Ascending aorta (tissue), 2 donors: Measurements from ENCODE around the gene HDAC3. TPM values are rescaled to one million over a fixed set of nuclear protein-coding genes. Genes with fewer than 3 reads are reported as not detected.

ENCODE experiments used
- DNase-seq, 2 donors: peaks; one replicate each; pipeline ENCODE4 v3.0.0-alpha.2; 2019; ENCODE audit warnings: low spot score in 2 of 2
- H3K27ac ChIP-seq, 2 donors: fragments of 200-600 bp; sonication (generic); one replicate each; pipeline ENCODE4 v1.5.1; 2016 to 2017; ENCODE audit warnings: mild to moderate bottlenecking in 1 of 2
- H3K27me3 ChIP-seq: fragments of 200-600 bp; sonication (generic); one replicate; pipeline ENCODE4 v1.5.1; 2017
- H3K36me3 ChIP-seq, 2 donors: fragments of 200-600 bp; sonication (generic); one replicate each; pipeline ENCODE4 v1.5.1; 2016
- H3K4me1 ChIP-seq, 2 donors: fragments of 200-600 bp; sonication (generic); one replicate each; pipeline ENCODE4 v1.5.1; 2016 to 2017; ENCODE audit warnings: mild to moderate bottlenecking in 1 of 2
- H3K4me3 ChIP-seq, 2 donors: fragments of 200-600 bp; sonication (generic); one replicate each; pipeline ENCODE4 v1.5.1; 2016 to 2017; ENCODE audit warnings: mild to moderate bottlenecking in 1 of 2
- H3K9me3 ChIP-seq, 2 donors: fragments of 200-600 bp; sonication (generic); one replicate each; pipeline ENCODE4 v1.5.1; 2016
- intact Hi-C: fragments of 100-400 bp; cut with DNase I; formaldehyde crosslinking; loops from one replicate; pipeline ENCODE4 v1.15.1; 2023
- total RNA-seq: library from RNA; depleted of rRNA; stranded (reverse); fragments of >200 nt; gene quantifications from one replicate; pipeline ENCODE4 v1.1.0, GENCODE V29; 2016
- TF ChIP-seq, protein P1 (sequence below), 3 experiments: fragments of 200-600 bp in 2 of 3; fragments of 450-650 bp in 1 of 3; sonication (generic) in 2 of 3; IDR thresholded peaks; one replicate each; pipeline ENCODE4 v1.5.1; 2016 to 2019; ENCODE audit warnings: antibody characterized with exemption in 3 of 3, mild to moderate bottlenecking in 1 of 3, moderate library complexity in 1 of 3

HDAC3 gene
- total RNA-seq, 1 donor from 2014 or later = 43.4 TPM

DNA sequence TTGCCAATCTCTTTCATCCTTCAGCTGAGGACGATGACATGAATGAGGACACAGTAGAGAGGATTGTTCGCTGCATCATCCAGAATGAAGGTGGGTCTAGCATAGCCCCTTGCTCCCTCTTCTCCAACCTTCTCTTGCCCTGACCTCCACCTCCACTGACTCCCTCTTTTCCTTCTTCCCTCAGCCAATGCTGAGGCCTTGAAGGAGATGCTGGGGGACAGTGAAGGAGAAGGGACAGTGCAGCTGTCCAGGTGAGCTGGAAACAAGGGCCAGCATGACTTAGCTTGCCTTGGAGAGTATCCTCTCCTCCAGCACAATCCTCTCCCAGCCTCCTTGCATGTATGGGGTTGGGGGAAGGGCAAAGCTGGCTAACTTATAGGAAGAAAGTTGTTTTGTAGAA is 2.1 kb upstream of the HDAC3 start:
- Histone ChIP-seq H3K9me3 (no peaks in the 10 kb centered on the region), H3K27ac (no peak overlapping the region), H3K36me3 (peaks cover under 1 to 20% of the 10 kb centered on the region in 2 donors), H3K4me1 (peaks cover 10 to 22% of the 10 kb centered on the region in 2 donors), H3K4me3 (no peak overlapping the region), H3K27me3 (no peaks in the 10 kb centered on the region)
- DNase-seq = peak in 1 of 2 donors; percentile 28
- intact Hi-C loops = loop anchor here (5.0 kb wide), 1 partner anchor 46 kb away; no protein-coding TSS in a partner anchor
- TF ChIP-seq, protein P1, sequence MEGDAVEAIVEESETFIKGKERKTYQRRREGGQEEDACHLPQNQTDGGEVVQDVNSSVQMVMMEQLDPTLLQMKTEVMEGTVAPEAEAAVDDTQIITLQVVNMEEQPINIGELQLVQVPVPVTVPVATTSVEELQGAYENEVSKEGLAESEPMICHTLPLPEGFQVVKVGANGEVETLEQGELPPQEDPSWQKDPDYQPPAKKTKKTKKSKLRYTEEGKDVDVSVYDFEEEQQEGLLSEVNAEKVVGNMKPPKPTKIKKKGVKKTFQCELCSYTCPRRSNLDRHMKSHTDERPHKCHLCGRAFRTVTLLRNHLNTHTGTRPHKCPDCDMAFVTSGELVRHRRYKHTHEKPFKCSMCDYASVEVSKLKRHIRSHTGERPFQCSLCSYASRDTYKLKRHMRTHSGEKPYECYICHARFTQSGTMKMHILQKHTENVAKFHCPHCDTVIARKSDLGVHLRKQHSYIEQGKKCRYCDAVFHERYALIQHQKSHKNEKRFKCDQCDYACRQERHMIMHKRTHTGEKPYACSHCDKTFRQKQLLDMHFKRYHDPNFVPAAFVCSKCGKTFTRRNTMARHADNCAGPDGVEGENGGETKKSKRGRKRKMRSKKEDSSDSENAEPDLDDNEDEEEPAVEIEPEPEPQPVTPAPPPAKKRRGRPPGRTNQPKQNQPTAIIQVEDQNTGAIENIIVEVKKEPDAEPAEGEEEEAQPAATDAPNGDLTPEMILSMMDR (IDR thresholded peaks at IDR 0.05) = no peak

DNA sequence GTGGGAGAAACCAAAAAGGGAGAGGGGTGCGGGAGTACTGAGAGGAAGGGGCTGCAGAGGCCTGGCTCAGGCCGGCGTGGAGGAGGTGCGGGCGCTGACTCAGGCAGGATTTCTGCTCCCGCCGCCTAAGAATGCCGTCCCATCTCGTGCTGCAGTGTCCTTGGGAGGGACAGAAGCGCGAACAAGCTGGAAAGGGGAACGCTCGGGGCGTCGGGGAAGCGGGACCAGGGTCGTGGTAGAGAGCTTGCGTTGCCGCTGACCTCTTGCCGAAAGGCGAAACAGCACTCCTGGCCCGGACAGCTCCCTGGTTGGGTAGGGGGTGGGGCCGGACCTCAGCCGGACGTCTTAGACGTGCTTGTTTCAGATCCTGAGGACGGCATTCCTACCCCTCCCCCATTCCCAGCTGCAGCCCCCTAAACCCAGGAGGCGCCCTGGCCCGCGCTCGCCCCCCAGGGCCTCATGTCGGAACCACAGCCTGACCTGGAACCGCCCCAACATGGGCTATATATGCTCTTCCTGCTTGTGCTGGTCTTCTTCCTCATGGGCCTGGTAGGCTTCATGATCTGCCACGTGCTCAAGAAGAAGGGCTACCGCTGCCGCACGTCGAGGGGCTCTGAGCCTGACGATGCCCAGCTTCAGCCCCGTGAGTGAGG is 1.2 kb upstream of the HDAC3 start:
- TF ChIP-seq, protein P1 (IDR thresholded peaks at IDR 0.05) = peak in 2 of 3 experiments; percentile 20 to 26
- H3K4me3 ChIP-seq = peak overlapping the region; percentile 81 to 82
- H3K27ac ChIP-seq = no peak overlapping the region
- intact Hi-C loops = loop anchor here (2.0 to 5.0 kb wide), 3 partner anchors 13 to 46 kb away; partner anchors contain the start of genes DIAPH1 and FCHSD1
- H3K4me1 ChIP-seq = peaks cover 10 to 22% of the 10 kb centered on the region in 2 donors
- no peaks in the 10 kb centered on the region for H3K27me3 ChIP-seq
- peaks cover 0 to 11% of the 10 kb centered on the region in 2 donors for H3K36me3 ChIP-seq
- H3K9me3 ChIP-seq = no peaks in the 10 kb centered on the region
- DNase-seq = peak in 1 of 2 donors; percentile 78

- TF ChIP-seq, protein P1 (IDR thresholded peaks at IDR 0.05) = no peak
- DNase-seq = no peak
Measured at GRCh38 chr5:141637123-141637766, 596 bp upstream of the HDAC3 start.

GRCh38 chr5:141636106-141636412 is 590 bp downstream of the HDAC3 start:
- intact Hi-C loops = loop anchor here (2.0 to 5.0 kb wide), 3 partner anchors 15 to 44 kb away; partner anchors contain the start of genes DIAPH1 and FCHSD1
- no peak for DNase-seq
- Histone ChIP-seq H3K4me3 (peak overlapping the region; percentile 81 to 82), H3K4me1 (peaks cover 10 to 22% of the 10 kb centered on the region in 2 donors), H3K27ac (peak overlapping the region; percentile 52 to 67), H3K36me3 (peaks cover 0 to 2% of the 10 kb centered on the region in 2 donors), H3K27me3 (no peaks in the 10 kb centered on the region), H3K9me3 (no peaks in the 10 kb centered on the region)
- TF ChIP-seq, protein P1 (IDR thresholded peaks at IDR 0.05) = no peak

More at GRCh38 chr5:141637123-141637766, 596 bp upstream of the HDAC3 start:
- Histone ChIP-seq H3K27ac (peak overlapping the region in 1 of 2 donors; percentile 1), H3K36me3 (peaks cover 0 to 8% of the 10 kb centered on the region in 2 donors), H3K27me3 (no peaks in the 10 kb centered on the region), H3K9me3 (no peaks in the 10 kb centered on the region), H3K4me3 (peak overlapping the region; percentile 81 to 82), H3K4me1 (peaks cover 10 to 22% of the 10 kb centered on the region in 2 donors)
- intact Hi-C loops = loop anchor here (2.0 to 5.0 kb wide), 3 partner anchors 14 to 45 kb away; partner anchors contain the start of genes DIAPH1 and FCHSD1

GRCh38 chr5:141635646-141636045 is 1.0 kb downstream of the HDAC3 start:
- Histone ChIP-seq H3K4me3 (peak overlapping the region; percentile 81 to 82), H3K36me3 (no peaks in the 10 kb centered on the region), H3K27me3 (no peaks in the 10 kb centered on the region), H3K9me3 (no peaks in the 10 kb centered on the region), H3K27ac (no peak overlapping the region), H3K4me1 (peaks cover 10 to 22% of the 10 kb centered on the region in 2 donors)
- peak in 1 of 2 donors; percentile 25 for DNase-seq
- intact Hi-C loops = loop anchor here (2.0 to 5.0 kb wide), 3 partner anchors 15 to 43 kb away; partner anchors contain the start of genes DIAPH1 and FCHSD1
- TF ChIP-seq, protein P1 (IDR thresholded peaks at IDR 0.05) = no peak
